Smooth muscle cell (in vitro differentiated cells): Measurements from ENCODE around the gene ATG5. TPM values are rescaled to one million over a fixed set of nuclear protein-coding genes. Genes with fewer than 3 reads are reported as not detected.
A peak's percentile ranks its signal among the peaks of the same experiment; 100 is the strongest.

Experiments
- DNase-seq: peaks from one replicate; lab custom pipeline; 2025; ENCODE audit not compliant: unreplicated experiment; lab: John Stamatoyannopoulos, UW
- H2AFZ ChIP-seq: fragments of 200-600 bp; sonication (generic); 2 replicates; pipeline ENCODE4 v1.6.0; 2016; ENCODE audit warnings: antibody characterized with exemption, low read depth, mild to moderate bottlenecking
- H3F3A ChIP-seq: fragments of 200-600 bp; sonication (generic); 2 replicates; pipeline ENCODE4 v1.6.0; 2017; ENCODE audit warnings: antibody characterized with exemption, low read depth
- H3K27ac ChIP-seq: fragments of 200-600 bp; sonication (generic); 2 replicates; pipeline ENCODE4 v1.5.1; 2016; ENCODE audit warnings: low read depth, mild to moderate bottlenecking
- H3K27me3 ChIP-seq: fragments of 200-600 bp; sonication (generic); 2 replicates; pipeline ENCODE4 v1.6.1; 2016; ENCODE audit warnings: low read depth, mild to moderate bottlenecking
- H3K36me3 ChIP-seq: fragments of 200-600 bp; sonication (generic); 2 replicates; pipeline ENCODE4 v1.5.1; 2016; ENCODE audit warnings: low read depth
- H3K4me1 ChIP-seq: fragments of 200-600 bp; sonication (generic); 2 replicates; pipeline ENCODE4 v1.5.1; 2016; ENCODE audit warnings: low read depth
- H3K4me2 ChIP-seq: fragments of 200-600 bp; sonication (generic); 2 replicates; pipeline ENCODE4 v1.6.0; 2016; ENCODE audit warnings: mild to moderate bottlenecking
- H3K4me3 ChIP-seq: fragments of 200-600 bp; sonication (generic); 2 replicates; pipeline ENCODE4 v1.5.1; 2016; ENCODE audit warnings: mild to moderate bottlenecking
- H3K79me2 ChIP-seq: fragments of 200-600 bp; sonication (generic); 2 replicates; pipeline ENCODE4 v1.6.0; 2016; ENCODE audit warnings: low read depth, mild to moderate bottlenecking
- H3K9ac ChIP-seq: fragments of 200-600 bp; sonication (generic); 2 replicates; pipeline ENCODE4 v1.6.0; 2016; ENCODE audit warnings: low read depth
- H3K9me3 ChIP-seq: fragments of 200-600 bp; sonication (generic); replicated peaks from 2 replicates; pipeline ENCODE4 v1.5.1; 2016; ENCODE audit warnings: low read depth
- H4K20me1 ChIP-seq: fragments of 200-600 bp; sonication (generic); 2 replicates; pipeline ENCODE4 v1.6.0; 2016; ENCODE audit warnings: low read depth
- CTCF ChIP-seq: fragments of 200-600 bp; sonication (generic); IDR thresholded peaks from 2 replicates; pipeline ENCODE4 v1.5.1; 2017; ENCODE audit warnings: borderline replicate concordance, mild to moderate bottlenecking, antibody characterized with exemption; ENCODE audit not compliant: insufficient read depth, poor library complexity, severe bottlenecking
- WGBS: methylation state at CpG from one replicate; pipeline ENCODE4 v1.1.7; 2016; ENCODE audit warnings: low lambda C conversion rate; 5-methylcytosine and 5-hydroxymethylcytosine counted together
- polyA plus RNA-seq: library from polyadenylated mRNA; unstranded; fragments of >200 nt; fragmentation: Nextera tagmentation; extraction: Ambion mirVana; gene quantifications from 2 replicates; pipeline ENCODE4 v1.2.1, GENCODE V29; 2016
- total RNA-seq: library from RNA; depleted of rRNA; stranded (reverse); fragments of >200 nt; gene quantifications from 2 replicates; pipeline ENCODE4 v1.2.3, GENCODE V29; 2014

ATG5 gene
- total and polyA plus RNA-seq, 2 experiments from 2014 or later, result 33.7 to 34.4 TPM

- Histone ChIP-seq H3K27me3 (no peaks in the 10 kb centered on the region), H3K4me2 (no peak overlapping the region), H3K9ac (no peak overlapping the region), H3K4me3 (no peak overlapping the region), H3K4me1 (peaks cover 7% of the 10 kb centered on the region), H3K79me2 (no peaks in the 10 kb centered on the region), H3F3A (no peaks in the 10 kb centered on the region), H3K36me3 (no peaks in the 10 kb centered on the region), H2AFZ (no peak overlapping the region), H3K27ac (no peak overlapping the region), H3K9me3 (no peaks in the 10 kb centered on the region), H4K20me1 (no peaks in the 10 kb centered on the region)
- TF ChIP-seq CTCF, result no peak
- 95% methylated on average over 3 of the region's 3 CpGs for WGBS
- no peak for DNase-seq
Observed at GRCh38 chr6:106184629-106185028, 140.9 kb downstream of the ATG5 start.

GRCh38 chr6:106183430-106183829 is 142.1 kb downstream of the ATG5 start:
- no peak overlapping the region for H3K4me3 ChIP-seq
- 100% methylated on average over 1 of the region's 1 CpG for WGBS
- no peaks in the 10 kb centered on the region for H3F3A ChIP-seq
- no peaks in the 10 kb centered on the region for H3K9me3 ChIP-seq
- H4K20me1 ChIP-seq, result no peaks in the 10 kb centered on the region
- no peak overlapping the region for H2AFZ ChIP-seq
- no peaks in the 10 kb centered on the region for H3K79me2 ChIP-seq
- no peak for DNase-seq
- no peak for TF ChIP-seq CTCF
- H3K36me3 ChIP-seq, result no peaks in the 10 kb centered on the region
- peaks cover 6% of the 10 kb centered on the region for H3K4me1 ChIP-seq
- H3K27me3 ChIP-seq, result no peaks in the 10 kb centered on the region
- H3K4me2 ChIP-seq, result no peak overlapping the region
- H3K9ac ChIP-seq, result no peak overlapping the region
- no peak overlapping the region for H3K27ac ChIP-seq

GRCh38 chr6:106182455-106182854 is 143.1 kb downstream of the ATG5 start:
- H3K27ac ChIP-seq, result peak overlapping the region; percentile 19

More at GRCh38 chr6:106182455-106182854, 143.1 kb downstream of the ATG5 start:
- Histone ChIP-seq H3K9ac (no peak overlapping the region), H2AFZ (no peak overlapping the region), H3K4me1 (no peaks in the 10 kb centered on the region), H3K27me3 (no peaks in the 10 kb centered on the region), H3F3A (no peaks in the 10 kb centered on the region), H3K4me2 (no peak overlapping the region), H3K4me3 (no peak overlapping the region), H3K9me3 (no peaks in the 10 kb centered on the region), H4K20me1 (no peaks in the 10 kb centered on the region), H3K79me2 (no peaks in the 10 kb centered on the region), H3K36me3 (no peaks in the 10 kb centered on the region)
- DNase-seq, result no peak
- WGBS, result 98% methylated on average over 5 of the region's 5 CpGs
- TF ChIP-seq CTCF, result no peak
